CD14-positive monocyte (primary cell): ENCODE results near the gene USPL1. TPM values are rescaled to one million over a fixed set of nuclear protein-coding genes. Genes with fewer than 3 reads are reported as not detected.

Source experiments
- DNase-seq, 3 donors: peaks; one replicate each; pipeline ENCODE4 v3.0.0-alpha.2; 2011 to 2022
- H2AFZ ChIP-seq: 2 replicates; pipeline ENCODE4 v1.6.0; 2012; ENCODE audit warnings: mild to moderate bottlenecking, low read depth, low read length, inconsistent platforms; ENCODE audit not compliant: insufficient read depth, poor library complexity, severe bottlenecking
- H3K27ac ChIP-seq, 2 donors: 1 replicate in 1 of 2; 2 replicates in 1 of 2; pipeline ENCODE4 v1.5.1; 2012 to 2013; ENCODE audit warnings: low read length in 2 of 2, control low read depth in 1 of 2, inconsistent platforms in 1 of 2, low read depth in 1 of 2, mild to moderate bottlenecking in 1 of 2
- H3K27me3 ChIP-seq, 2 donors: one replicate each; pipeline versions ENCODE4 v1.6.0 to v1.6.1; 2011 to 2013; ENCODE audit warnings: low read length in 2 of 2; ENCODE audit not compliant: control insufficient read depth in 2 of 2, insufficient read depth in 2 of 2
- H3K36me3 ChIP-seq, 2 donors: replicated peaks in 1 of 2; 1 replicate in 1 of 2; 2 replicates in 1 of 2; pipeline versions ENCODE4 v1.5.1 to v1.6.1; 2012 to 2013; ENCODE audit warnings: low read length in 2 of 2, control low read depth in 1 of 2, inconsistent platforms in 1 of 2, mild to moderate bottlenecking in 1 of 2; ENCODE audit not compliant: insufficient read depth in 2 of 2, control insufficient read depth in 1 of 2
- H3K4me1 ChIP-seq, 2 donors: 1 replicate in 1 of 2; 2 replicates in 1 of 2; pipeline versions ENCODE4 v1.5.1 to v1.6.1; 2012 to 2013; ENCODE audit warnings: low read length in 2 of 2, control low read depth in 1 of 2, inconsistent platforms in 1 of 2, mild to moderate bottlenecking in 1 of 2, moderate library complexity in 1 of 2; ENCODE audit not compliant: insufficient read depth in 2 of 2, control insufficient read depth in 1 of 2
- H3K4me2 ChIP-seq: replicated peaks from 2 replicates; pipeline ENCODE3; 2012; ENCODE audit warnings: low read length, moderate library complexity, mild to moderate bottlenecking; ENCODE audit not compliant: poor library complexity, severe bottlenecking; ENCODE audit errors: extremely low read depth
- H3K4me3 ChIP-seq, 3 experiments: fragments of 200-600 bp in 1 of 3; sonication (generic) in 1 of 3; replicated peaks in 1 of 3; 1 replicate in 2 of 3; 2 replicates in 1 of 3; pipeline ENCODE4 v1.5.1; 2011 to 2013; ENCODE audit warnings: low read length in 3 of 3, mild to moderate bottlenecking in 3 of 3, control low read depth in 2 of 3, low read depth in 2 of 3, inconsistent platforms in 1 of 3, moderate library complexity in 1 of 3
- H3K79me2 ChIP-seq: 2 replicates; pipeline ENCODE4 v1.6.0; 2012; ENCODE audit warnings: mild to moderate bottlenecking, control low read depth, inconsistent platforms, low read length, moderate library complexity; ENCODE audit not compliant: insufficient read depth
- H3K9ac ChIP-seq: 2 replicates; pipeline ENCODE4 v1.6.0; 2017; ENCODE audit warnings: low read length, mild to moderate bottlenecking; ENCODE audit not compliant: insufficient read depth, poor library complexity, severe bottlenecking
- H3K9me3 ChIP-seq, 2 donors: replicated peaks in 1 of 2; 1 replicate in 1 of 2; 2 replicates in 1 of 2; pipeline versions ENCODE4 v1.5.1 to v1.6.1; 2012 to 2013; ENCODE audit warnings: low read length in 2 of 2, control low read depth in 1 of 2; ENCODE audit not compliant: control insufficient read depth in 1 of 2, insufficient read depth in 1 of 2
- H4K20me1 ChIP-seq: 2 replicates; pipeline ENCODE4 v1.6.0; 2012; ENCODE audit warnings: mild to moderate bottlenecking, low read length, control low read depth, moderate library complexity; ENCODE audit not compliant: insufficient read depth
- H3K27ac Mint-ChIP-seq, 7 donors: one replicate each; pipeline ENCODE4 v1.8.0; 2020; ENCODE audit warnings: mild to moderate bottlenecking in 7 of 7, mixed read lengths in 7 of 7, moderate library complexity in 6 of 7, inconsistent platforms in 2 of 7
- H3K27me3 Mint-ChIP-seq, 3 donors: one replicate each; pipeline ENCODE4 v1.8.0; 2021 to 2022; ENCODE audit warnings: low read depth in 3 of 3, mild to moderate bottlenecking in 3 of 3, mixed read lengths in 3 of 3, moderate library complexity in 3 of 3, inconsistent platforms in 1 of 3
- H3K36me3 Mint-ChIP-seq, 2 donors: one replicate each; pipeline ENCODE4 v1.8.0; 2020; ENCODE audit warnings: mixed read lengths in 2 of 2, inconsistent platforms in 1 of 2, mild to moderate bottlenecking in 1 of 2
- H3K4me1 Mint-ChIP-seq: one replicate; pipeline ENCODE4 v1.8.0; 2020; ENCODE audit warnings: mild to moderate bottlenecking, mixed read lengths
- H3K4me3 Mint-ChIP-seq, 2 donors: one replicate each; pipeline ENCODE4 v1.8.0; 2020; ENCODE audit warnings: mild to moderate bottlenecking in 2 of 2, mixed read lengths in 2 of 2, moderate library complexity in 1 of 2
- H3K9me3 Mint-ChIP-seq, 7 donors: one replicate each; pipeline ENCODE4 v1.8.0; 2020 to 2022; ENCODE audit warnings: mixed read lengths in 7 of 7, mild to moderate bottlenecking in 6 of 7, moderate library complexity in 6 of 7, inconsistent platforms in 2 of 7
- WGBS: methylation state at CpG from one replicate; pipeline ENCODE4 v1.1.5; 2013; ENCODE audit warnings: missing lambda C conversion rate; ENCODE audit not compliant: insufficient coverage; 5-methylcytosine and 5-hydroxymethylcytosine counted together
- intact Hi-C, 2 donors: fragments of 100-400 bp; cut with micrococcal nuclease; formaldehyde crosslinking; loops; one replicate each; pipeline versions ENCODE4 v1.15.0 to v1.15.1; 2023
- polyA plus RNA-seq, 3 donors: library from polyadenylated mRNA; depleted of rRNA in 1 of 3; unstranded in 2 of 3; stranded (reverse) in 1 of 3; fragments of 300-500 nt in 2 of 3; fragments of >200 nt in 1 of 3; fragmentation: Illumina TruSeq in 2 of 3; gene quantifications; 1 replicate in 2 of 3; 2 replicates in 1 of 3; pipeline ENCODE4 v1.2.3, GENCODE V29; 2012 to 2021
- TF ChIP-seq, protein P1 (sequence below): fragments of 200-600 bp; IDR thresholded peaks from one replicate; pipeline ENCODE4 v1.8.0; 2022; ENCODE audit warnings: antibody characterized with exemption, mild to moderate bottlenecking

Gene USPL1
- polyA plus RNA-seq, 3 donors = 3.9 to 20.5 (median 5.5) TPM

DNA sequence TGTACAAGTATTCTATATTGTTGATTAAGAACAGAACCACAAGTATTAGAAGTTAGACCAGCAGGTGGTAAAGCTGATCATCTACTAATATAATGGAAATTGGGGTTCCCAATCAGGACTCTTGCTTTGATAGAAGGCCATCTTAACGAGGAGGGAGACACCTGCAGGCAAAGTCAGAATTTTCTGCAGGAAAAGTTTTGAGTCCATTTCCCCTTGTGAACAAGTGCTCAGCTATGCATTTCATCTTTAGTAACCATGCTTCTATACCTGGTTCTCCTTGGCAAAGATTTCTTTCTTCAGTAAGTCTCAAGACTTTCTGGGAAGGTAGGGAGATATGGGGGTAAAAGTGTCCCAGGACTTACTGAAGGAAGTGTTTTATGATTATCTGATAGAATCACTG lies 36.1 kb upstream of the USPL1 start:
- H3K27ac Mint-ChIP-seq = no peak overlapping the region
- no CpG with 5 or more reads among the region's 1 CpG for WGBS
- no peak overlapping the region for H3K27ac ChIP-seq
- no peak overlapping the region for H3K4me3 Mint-ChIP-seq
- H3K9me3 ChIP-seq = no peaks in the 10 kb centered on the region
- TF ChIP-seq, protein P1, sequence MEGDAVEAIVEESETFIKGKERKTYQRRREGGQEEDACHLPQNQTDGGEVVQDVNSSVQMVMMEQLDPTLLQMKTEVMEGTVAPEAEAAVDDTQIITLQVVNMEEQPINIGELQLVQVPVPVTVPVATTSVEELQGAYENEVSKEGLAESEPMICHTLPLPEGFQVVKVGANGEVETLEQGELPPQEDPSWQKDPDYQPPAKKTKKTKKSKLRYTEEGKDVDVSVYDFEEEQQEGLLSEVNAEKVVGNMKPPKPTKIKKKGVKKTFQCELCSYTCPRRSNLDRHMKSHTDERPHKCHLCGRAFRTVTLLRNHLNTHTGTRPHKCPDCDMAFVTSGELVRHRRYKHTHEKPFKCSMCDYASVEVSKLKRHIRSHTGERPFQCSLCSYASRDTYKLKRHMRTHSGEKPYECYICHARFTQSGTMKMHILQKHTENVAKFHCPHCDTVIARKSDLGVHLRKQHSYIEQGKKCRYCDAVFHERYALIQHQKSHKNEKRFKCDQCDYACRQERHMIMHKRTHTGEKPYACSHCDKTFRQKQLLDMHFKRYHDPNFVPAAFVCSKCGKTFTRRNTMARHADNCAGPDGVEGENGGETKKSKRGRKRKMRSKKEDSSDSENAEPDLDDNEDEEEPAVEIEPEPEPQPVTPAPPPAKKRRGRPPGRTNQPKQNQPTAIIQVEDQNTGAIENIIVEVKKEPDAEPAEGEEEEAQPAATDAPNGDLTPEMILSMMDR = peak; percentile 27
- H3K9ac ChIP-seq = no peak overlapping the region
- no peaks in the 10 kb centered on the region for H3K79me2 ChIP-seq
- H3K4me1 ChIP-seq = peaks cover 10 to 18% of the 10 kb centered on the region in 2 donors
- H3K27me3 Mint-ChIP-seq = peaks cover 2 to 8% (median 4%) of the 10 kb centered on the region in 3 donors
- no peaks in the 10 kb centered on the region for H4K20me1 ChIP-seq
- peaks cover 0 to 4% (median 0%) of the 10 kb centered on the region in 7 donors for H3K9me3 Mint-ChIP-seq
- no peaks in the 10 kb centered on the region for H3K36me3 ChIP-seq
- H3K27me3 ChIP-seq = no peaks in the 10 kb centered on the region
- H3K4me1 Mint-ChIP-seq = peaks cover 27% of the 10 kb centered on the region
- peak in 2 of 3 donors; percentile 10 to 12 for DNase-seq
- H3K4me3 ChIP-seq = no peak overlapping the region
- intact Hi-C loops = no loop called here
- H3K4me2 ChIP-seq = no peak overlapping the region
- H3K36me3 Mint-ChIP-seq = no peaks in the 10 kb centered on the region
- H2AFZ ChIP-seq = no peak overlapping the region

DNA sequence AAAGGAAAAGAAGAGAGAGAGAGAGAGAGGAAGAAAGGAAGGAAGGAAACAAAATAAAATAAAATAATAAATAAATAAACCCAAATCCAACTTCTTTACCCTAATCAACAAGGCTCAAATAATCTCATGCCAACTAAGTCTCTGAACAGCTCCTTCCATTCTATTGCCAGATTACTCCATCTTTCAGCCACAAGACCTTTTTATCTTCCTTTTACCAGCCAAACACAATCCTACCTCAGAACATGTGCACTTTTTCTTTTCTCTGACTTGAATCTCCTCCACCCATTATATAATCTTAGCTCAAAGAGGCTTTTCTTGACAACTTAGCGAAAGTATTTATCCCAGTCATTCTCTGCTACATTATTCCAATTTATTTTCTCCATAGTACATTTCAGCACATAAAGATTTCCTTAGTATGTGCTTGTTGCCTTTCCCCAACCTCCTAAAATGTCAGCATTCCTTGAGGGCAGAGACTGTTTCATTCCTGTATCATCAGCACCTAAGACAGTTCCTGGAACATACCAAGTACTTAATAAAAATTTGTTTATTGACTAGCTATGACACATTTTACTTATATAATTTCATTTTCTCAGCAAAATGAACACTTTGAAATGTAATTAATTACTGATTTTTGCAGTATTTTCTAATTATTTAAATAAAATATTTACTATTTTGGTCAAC lies 33.5 kb upstream of the USPL1 start:
- no peak overlapping the region for H3K27ac Mint-ChIP-seq
- Histone ChIP-seq H3K36me3 (no peaks in the 10 kb centered on the region), H4K20me1 (no peaks in the 10 kb centered on the region), H3K4me2 (no peak overlapping the region), H3K9me3 (no peaks in the 10 kb centered on the region), H3K79me2 (no peaks in the 10 kb centered on the region), H3K4me1 (peaks cover 0 to 4% of the 10 kb centered on the region in 2 donors), H2AFZ (no peak overlapping the region), H3K9ac (no peak overlapping the region), H3K27me3 (no peaks in the 10 kb centered on the region), H3K4me3 (no peak overlapping the region), H3K27ac (no peak overlapping the region)
- no peak for DNase-seq
- peaks cover 0 to 4% (median 3%) of the 10 kb centered on the region in 3 donors for H3K27me3 Mint-ChIP-seq
- intact Hi-C loops = no loop called here
- no peaks in the 10 kb centered on the region for H3K9me3 Mint-ChIP-seq
- WGBS = no CpG with 5 or more reads among the region's 1 CpG
- no peaks in the 10 kb centered on the region for H3K36me3 Mint-ChIP-seq
- H3K4me3 Mint-ChIP-seq = no peak overlapping the region
- TF ChIP-seq, protein P1 = no peak
- peaks cover 11% of the 10 kb centered on the region for H3K4me1 Mint-ChIP-seq
